ENCODE measurements around the gene DMD.

DNA sequence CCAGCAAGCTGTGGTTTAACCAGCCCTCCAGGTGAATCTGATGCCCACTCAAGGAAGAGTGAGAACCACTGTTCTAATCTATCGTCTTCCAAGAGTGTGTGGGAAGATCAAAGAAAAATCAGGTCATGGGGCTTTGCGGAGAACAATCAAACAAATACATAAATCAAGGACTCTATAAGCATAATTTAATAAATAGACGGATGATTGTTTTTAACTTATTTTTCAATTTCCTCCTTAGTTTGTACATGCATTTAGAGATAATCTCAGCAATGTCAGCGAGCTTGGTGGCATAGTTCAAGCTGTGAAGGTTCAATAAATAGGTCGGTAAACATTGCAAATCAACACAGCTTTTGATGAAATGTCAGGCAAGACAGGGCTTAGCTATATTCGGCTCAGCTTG, 84.9 kb downstream of the DMD start:
- TF ChIP-seq EZH2phosphoT487 (IDR thresholded peaks at IDR 0.05; ENCODE audit: low read depth): no peak
- TF ChIP-seq, protein P1, sequence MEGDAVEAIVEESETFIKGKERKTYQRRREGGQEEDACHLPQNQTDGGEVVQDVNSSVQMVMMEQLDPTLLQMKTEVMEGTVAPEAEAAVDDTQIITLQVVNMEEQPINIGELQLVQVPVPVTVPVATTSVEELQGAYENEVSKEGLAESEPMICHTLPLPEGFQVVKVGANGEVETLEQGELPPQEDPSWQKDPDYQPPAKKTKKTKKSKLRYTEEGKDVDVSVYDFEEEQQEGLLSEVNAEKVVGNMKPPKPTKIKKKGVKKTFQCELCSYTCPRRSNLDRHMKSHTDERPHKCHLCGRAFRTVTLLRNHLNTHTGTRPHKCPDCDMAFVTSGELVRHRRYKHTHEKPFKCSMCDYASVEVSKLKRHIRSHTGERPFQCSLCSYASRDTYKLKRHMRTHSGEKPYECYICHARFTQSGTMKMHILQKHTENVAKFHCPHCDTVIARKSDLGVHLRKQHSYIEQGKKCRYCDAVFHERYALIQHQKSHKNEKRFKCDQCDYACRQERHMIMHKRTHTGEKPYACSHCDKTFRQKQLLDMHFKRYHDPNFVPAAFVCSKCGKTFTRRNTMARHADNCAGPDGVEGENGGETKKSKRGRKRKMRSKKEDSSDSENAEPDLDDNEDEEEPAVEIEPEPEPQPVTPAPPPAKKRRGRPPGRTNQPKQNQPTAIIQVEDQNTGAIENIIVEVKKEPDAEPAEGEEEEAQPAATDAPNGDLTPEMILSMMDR (IDR thresholded peaks at IDR 0.05; ENCODE audit: low read depth, low read length): no peak

Data from OCI-LY3 (cell line).